ENCODE data around the gene CRYGN.

Gene CRYGN

DNA sequence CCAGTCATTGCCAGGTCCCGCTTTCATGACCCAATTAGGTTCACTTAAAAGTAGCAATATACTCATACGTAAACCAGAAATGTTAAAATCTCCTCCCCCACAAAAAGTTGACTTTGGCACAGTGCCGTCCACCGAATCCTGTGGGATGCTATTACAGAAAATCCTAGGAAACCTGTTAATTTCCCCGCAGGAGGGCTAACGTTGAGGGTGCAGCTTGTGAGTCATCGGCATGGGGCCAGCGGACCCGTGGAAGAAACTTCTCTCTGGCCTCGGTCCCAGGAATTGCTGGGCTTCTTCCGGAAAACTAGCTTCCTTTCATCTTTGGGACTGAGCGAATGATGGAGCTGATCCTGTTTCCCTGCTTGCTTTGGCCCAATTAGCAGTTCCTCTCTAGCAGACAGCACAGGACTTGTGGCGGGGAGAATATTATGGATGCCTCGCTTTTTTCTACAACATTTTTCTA, 13.5 kb downstream of the CRYGN start:
- Histone ChIP-seq H3K4me1 (ENCODE audit: low read length) (peaks cover 18% of the 10 kb centered on the region), H3K79me2 (ENCODE audit: low read length) (no peaks in the 10 kb centered on the region), H3K9me2 (replicated peaks; ENCODE audit: insufficient read depth, low read length) (no peaks in the 10 kb centered on the region), H4K20me1 (ENCODE audit: insufficient read depth, low read length) (no peaks in the 10 kb centered on the region), H3K4me3 (ENCODE audit: low read length) (no peak overlapping the region), H3K36me3 (replicated peaks; ENCODE audit: insufficient read depth, low read length) (no peaks in the 10 kb centered on the region), H3F3A (ENCODE audit: insufficient read depth, low read length) (peaks cover 16% of the 10 kb centered on the region), H2AFZ (ENCODE audit: low read length) (no peak overlapping the region), H3K27me3 (replicated peaks; ENCODE audit: insufficient read depth, low read length) (no peaks in the 10 kb centered on the region; the same call in 1 of the 2 replicates), H3K9ac (ENCODE audit: low read length) (no peak overlapping the region), H3K27ac (ENCODE audit: low read length) (no peak overlapping the region), H3K4me2 (ENCODE audit: low read depth, low read length) (no peak overlapping the region), H3K9me3 (replicated peaks; ENCODE audit: insufficient read depth, low read length) (no peaks in the 10 kb centered on the region)
- TF ChIP-seq EZH2 (optimal IDR thresholded peaks at IDR 0.05; ENCODE audit: low read depth, low read length) (no peak), EZH2phosphoT487 (IDR thresholded peaks at IDR 0.05; ENCODE audit: low read length) (no peak)
- TF ChIP-seq, protein P1, sequence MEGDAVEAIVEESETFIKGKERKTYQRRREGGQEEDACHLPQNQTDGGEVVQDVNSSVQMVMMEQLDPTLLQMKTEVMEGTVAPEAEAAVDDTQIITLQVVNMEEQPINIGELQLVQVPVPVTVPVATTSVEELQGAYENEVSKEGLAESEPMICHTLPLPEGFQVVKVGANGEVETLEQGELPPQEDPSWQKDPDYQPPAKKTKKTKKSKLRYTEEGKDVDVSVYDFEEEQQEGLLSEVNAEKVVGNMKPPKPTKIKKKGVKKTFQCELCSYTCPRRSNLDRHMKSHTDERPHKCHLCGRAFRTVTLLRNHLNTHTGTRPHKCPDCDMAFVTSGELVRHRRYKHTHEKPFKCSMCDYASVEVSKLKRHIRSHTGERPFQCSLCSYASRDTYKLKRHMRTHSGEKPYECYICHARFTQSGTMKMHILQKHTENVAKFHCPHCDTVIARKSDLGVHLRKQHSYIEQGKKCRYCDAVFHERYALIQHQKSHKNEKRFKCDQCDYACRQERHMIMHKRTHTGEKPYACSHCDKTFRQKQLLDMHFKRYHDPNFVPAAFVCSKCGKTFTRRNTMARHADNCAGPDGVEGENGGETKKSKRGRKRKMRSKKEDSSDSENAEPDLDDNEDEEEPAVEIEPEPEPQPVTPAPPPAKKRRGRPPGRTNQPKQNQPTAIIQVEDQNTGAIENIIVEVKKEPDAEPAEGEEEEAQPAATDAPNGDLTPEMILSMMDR (IDR thresholded peaks at IDR 0.05; ENCODE audit: low read length), result no peak
- no peak for DNase-seq

DNA sequence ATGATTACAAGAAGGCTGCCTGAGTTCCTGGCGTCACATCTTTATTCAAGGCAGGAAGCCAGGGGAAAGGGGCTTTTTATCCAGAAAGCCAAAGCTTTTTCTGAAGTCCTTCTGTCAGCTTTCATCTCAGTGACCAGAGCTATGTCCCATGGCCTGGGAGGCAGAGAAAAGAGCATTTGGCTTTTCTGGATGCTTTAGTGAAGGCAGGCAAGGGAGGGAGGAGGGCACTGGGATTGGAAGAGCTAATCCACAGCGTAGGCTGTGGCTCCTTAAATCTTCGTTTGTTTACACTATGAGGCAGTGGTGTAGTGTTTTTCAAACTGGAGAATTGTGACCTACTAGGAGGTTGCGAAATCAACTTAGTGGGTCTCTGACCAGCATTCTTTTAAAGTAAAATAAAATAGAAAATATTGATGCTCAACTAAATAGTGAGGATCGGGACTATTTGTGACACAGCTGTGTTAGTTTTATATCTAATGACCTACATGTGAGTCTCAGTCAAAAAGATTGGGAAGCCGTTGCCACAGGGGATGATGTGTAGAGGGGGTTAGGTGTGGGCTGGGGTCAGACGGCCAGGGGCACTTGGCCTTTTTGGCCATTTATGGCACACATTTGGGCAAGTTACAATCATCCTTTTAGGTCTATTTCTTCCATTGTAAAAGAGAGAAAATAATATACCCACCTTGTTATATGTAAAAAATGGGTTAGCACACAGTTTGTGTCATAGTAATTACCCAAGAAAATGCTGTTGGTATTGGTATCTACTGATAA, 14.1 kb downstream of the CRYGN start:
- no peak overlapping the region for H3K4me3 ChIP-seq (ENCODE audit: low read length)
- H3K79me2 ChIP-seq (ENCODE audit: low read length), result no peaks in the 10 kb centered on the region
- no peak for DNase-seq
- H4K20me1 ChIP-seq (ENCODE audit: insufficient read depth, low read length), result no peaks in the 10 kb centered on the region
- no peak overlapping the region for H2AFZ ChIP-seq (ENCODE audit: low read length)
- peaks cover 18% of the 10 kb centered on the region for H3K4me1 ChIP-seq (ENCODE audit: low read length)
- H3K4me2 ChIP-seq (ENCODE audit: low read depth, low read length), result no peak overlapping the region
- no peaks in the 10 kb centered on the region; the same call in 1 of the 2 replicates for H3K27me3 ChIP-seq (replicated peaks; ENCODE audit: insufficient read depth, low read length)
- TF ChIP-seq, protein P1 (IDR thresholded peaks at IDR 0.05; ENCODE audit: low read length), result no peak
- TF ChIP-seq EZH2phosphoT487 (IDR thresholded peaks at IDR 0.05; ENCODE audit: low read length) (no peak), EZH2 (optimal IDR thresholded peaks at IDR 0.05; ENCODE audit: low read depth, low read length) (no peak)
- no peaks in the 10 kb centered on the region for H3K36me3 ChIP-seq (replicated peaks; ENCODE audit: insufficient read depth, low read length)
- H3K9me2 ChIP-seq (replicated peaks; ENCODE audit: insufficient read depth, low read length), result no peaks in the 10 kb centered on the region
- H3K9me3 ChIP-seq (replicated peaks; ENCODE audit: insufficient read depth, low read length), result no peaks in the 10 kb centered on the region
- no peak overlapping the region for H3K27ac ChIP-seq (ENCODE audit: low read length)
- no peak overlapping the region for H3K9ac ChIP-seq (ENCODE audit: low read length)
- H3F3A ChIP-seq (ENCODE audit: insufficient read depth, low read length), result peaks cover 16% of the 10 kb centered on the region

DNA sequence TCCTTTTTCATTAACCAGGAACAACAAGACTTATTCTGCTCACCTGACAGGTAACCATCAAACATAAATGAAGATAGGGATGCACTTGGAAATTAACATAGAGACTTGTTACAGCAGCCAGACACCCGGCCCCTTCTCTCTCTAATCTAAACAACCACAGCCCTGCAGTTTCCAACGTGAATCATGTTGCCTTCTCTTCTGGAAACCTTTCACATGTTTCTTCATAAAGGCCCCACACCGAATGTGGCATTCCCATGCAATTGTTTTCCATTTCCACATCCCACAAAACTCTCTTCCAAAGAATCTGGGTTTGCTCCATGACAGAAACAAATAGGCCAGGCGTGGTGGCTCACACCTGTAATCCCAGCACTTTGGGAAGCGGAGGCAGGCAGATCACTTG, 15.1 kb downstream of the CRYGN start:
- H3K9ac ChIP-seq (ENCODE audit: low read length), result no peak overlapping the region

More for the DNA sequence above, 15.1 kb downstream of the CRYGN start:
- Histone ChIP-seq H3K79me2 (ENCODE audit: low read length) (no peaks in the 10 kb centered on the region), H3K4me2 (ENCODE audit: low read depth, low read length) (no peak overlapping the region), H3F3A (ENCODE audit: insufficient read depth, low read length) (peaks cover 10% of the 10 kb centered on the region), H3K9me2 (replicated peaks; ENCODE audit: insufficient read depth, low read length) (no peaks in the 10 kb centered on the region), H3K27me3 (replicated peaks; ENCODE audit: insufficient read depth, low read length) (no peaks in the 10 kb centered on the region; the same call in 1 of the 2 replicates), H3K4me1 (ENCODE audit: low read length) (peaks cover 10% of the 10 kb centered on the region), H3K36me3 (replicated peaks; ENCODE audit: insufficient read depth, low read length) (no peaks in the 10 kb centered on the region), H4K20me1 (ENCODE audit: insufficient read depth, low read length) (no peaks in the 10 kb centered on the region), H2AFZ (ENCODE audit: low read length) (no peak overlapping the region), H3K4me3 (ENCODE audit: low read length) (no peak overlapping the region), H3K9me3 (replicated peaks; ENCODE audit: insufficient read depth, low read length) (no peaks in the 10 kb centered on the region), H3K27ac (ENCODE audit: low read length) (no peak overlapping the region)
- TF ChIP-seq, protein P1 (IDR thresholded peaks at IDR 0.05; ENCODE audit: low read length), result no peak
- no peak for TF ChIP-seq EZH2phosphoT487 (IDR thresholded peaks at IDR 0.05; ENCODE audit: low read length)
- no peak for TF ChIP-seq EZH2 (optimal IDR thresholded peaks at IDR 0.05; ENCODE audit: low read depth, low read length)
- DNase-seq, result no peak

All from MM.1S (cell line).